Panc1 (cell line): Measurements from ENCODE around the gene IFI27L2.

ENCODE experiments used
- CTCF ChIP-seq: fragments of 450-650 bp; IDR thresholded peaks from 2 replicates; pipeline ENCODE4 v1.5.1; 2017; ENCODE audit warnings: mild to moderate bottlenecking
- SIN3A ChIP-seq: IDR thresholded peaks from 2 replicates; pipeline ENCODE4 v1.6.1; 2012; ENCODE audit warnings: low read depth, mild to moderate bottlenecking, low read length, moderate library complexity, borderline replicate concordance; ENCODE audit not compliant: insufficient read depth

DNA sequence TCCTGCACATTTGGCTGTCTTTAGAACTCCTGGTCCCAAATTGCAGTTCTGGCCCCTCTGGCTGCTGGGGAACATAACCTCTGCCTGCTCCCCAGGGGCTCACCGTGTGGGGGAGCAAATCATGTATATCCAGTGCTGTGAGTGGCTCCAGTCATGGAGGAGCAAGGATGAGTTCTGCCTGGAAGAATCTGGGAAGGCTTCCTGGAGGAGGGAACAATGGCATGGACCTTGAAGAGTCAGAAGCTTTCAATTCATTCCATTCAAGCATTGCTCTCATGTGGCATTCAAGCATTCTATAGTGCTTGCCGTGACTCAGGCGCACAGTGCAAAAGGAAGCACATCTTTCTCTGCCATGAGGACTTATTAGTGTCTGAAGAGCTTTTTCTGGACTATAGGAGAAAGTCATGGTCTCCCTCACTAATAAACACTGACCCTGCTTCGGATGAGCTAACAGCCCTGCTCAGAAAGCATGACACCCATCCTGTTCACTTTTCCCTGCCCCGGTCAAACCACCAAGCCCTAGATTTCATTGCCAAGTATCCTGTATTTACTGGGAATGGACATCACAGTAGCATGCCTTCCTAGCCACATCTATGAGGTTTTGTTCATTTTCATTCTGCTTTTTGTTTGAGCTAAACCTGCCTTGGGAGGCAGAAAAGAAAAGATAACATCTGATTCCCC, 15.4 kb downstream of the IFI27L2 start:
- TF ChIP-seq CTCF: no peak
- no peak for TF ChIP-seq SIN3A
